MCF 10A (cell line): ENCODE results near the gene WDR5. TPM values are rescaled to one million over a fixed set of nuclear protein-coding genes. Genes with fewer than 3 reads are reported as not detected.

Source experiments
- BruUV-seq: library from RNA; stranded (reverse); fragments of 400-500 nt; replicated peaks from 2 replicates; lab custom pipeline; 2021; lab: Mats Ljungman, UMichigan
- CTCF ChIA-PET: fragments of 300-600 bp; sonication (Branson Sonifier 250); formaldehyde crosslinking; extraction: SDS; loops from one replicate; lab custom pipeline; 2021; ENCODE audit warnings: antibody characterized with exemption, inconsistent platforms; lab: Yijun Ruan, JAX
- POLR2A ChIA-PET: fragments of 300-600, 350-650 bp; sonication (Branson Sonifier 250); formaldehyde crosslinking; extraction: SDS; loops from one replicate; lab custom pipeline; 2020; ENCODE audit warnings: antibody characterized with exemption, inconsistent platforms; lab: Yijun Ruan, JAX
- DNase-seq: peaks from one replicate; pipeline ENCODE4 v3.0.0-alpha.2; 2018; ENCODE audit not compliant: unreplicated experiment
- H3K27ac Mint-ChIP-seq: one replicate; pipeline ENCODE4 v1.8.0; 2022; ENCODE audit warnings: mild to moderate bottlenecking, low read depth, mixed read lengths; ENCODE audit not compliant: unreplicated experiment
- H3K27me3 Mint-ChIP-seq: one replicate; pipeline ENCODE4 v1.8.0; 2022; ENCODE audit warnings: mixed read lengths; ENCODE audit not compliant: insufficient read depth, unreplicated experiment
- H3K36me3 Mint-ChIP-seq: one replicate; pipeline ENCODE4 v1.8.0; 2022; ENCODE audit warnings: mild to moderate bottlenecking, moderate library complexity, mixed read lengths; ENCODE audit not compliant: insufficient read depth, unreplicated experiment
- H3K4me1 Mint-ChIP-seq: one replicate; pipeline ENCODE4 v1.8.0; 2022; ENCODE audit warnings: mixed read lengths; ENCODE audit not compliant: insufficient read depth, unreplicated experiment
- H3K4me3 Mint-ChIP-seq: one replicate; pipeline ENCODE4 v1.8.0; 2022; ENCODE audit warnings: mild to moderate bottlenecking, moderate library complexity, mixed read lengths; ENCODE audit not compliant: unreplicated experiment
- H3K9me3 Mint-ChIP-seq: one replicate; pipeline ENCODE4 v1.8.0; 2022; ENCODE audit warnings: mixed read lengths; ENCODE audit not compliant: unreplicated experiment
- intact Hi-C: fragments of 100-400 bp; cut with micrococcal nuclease; formaldehyde crosslinking; loops from 2 replicates; pipeline ENCODE4 v1.14.1; 2022
- total RNA-seq: library from RNA; stranded (reverse); gene quantifications from 2 replicates; pipeline ENCODE4 v1.2.3, GENCODE V29; 2022
- TF ChIP-seq, protein P1 (sequence below): fragments of 200-600 bp; IDR thresholded peaks from one replicate; pipeline ENCODE4 v1.8.0; 2022; ENCODE audit warnings: antibody characterized with exemption, mild to moderate bottlenecking; ENCODE audit not compliant: unreplicated experiment

WDR5 gene
- total RNA-seq, 1 experiment from 2014 or later = 43.8 TPM

GRCh38 chr9:134149380-134149779, 13.5 kb downstream of the WDR5 start:
- TF ChIP-seq, protein P1, sequence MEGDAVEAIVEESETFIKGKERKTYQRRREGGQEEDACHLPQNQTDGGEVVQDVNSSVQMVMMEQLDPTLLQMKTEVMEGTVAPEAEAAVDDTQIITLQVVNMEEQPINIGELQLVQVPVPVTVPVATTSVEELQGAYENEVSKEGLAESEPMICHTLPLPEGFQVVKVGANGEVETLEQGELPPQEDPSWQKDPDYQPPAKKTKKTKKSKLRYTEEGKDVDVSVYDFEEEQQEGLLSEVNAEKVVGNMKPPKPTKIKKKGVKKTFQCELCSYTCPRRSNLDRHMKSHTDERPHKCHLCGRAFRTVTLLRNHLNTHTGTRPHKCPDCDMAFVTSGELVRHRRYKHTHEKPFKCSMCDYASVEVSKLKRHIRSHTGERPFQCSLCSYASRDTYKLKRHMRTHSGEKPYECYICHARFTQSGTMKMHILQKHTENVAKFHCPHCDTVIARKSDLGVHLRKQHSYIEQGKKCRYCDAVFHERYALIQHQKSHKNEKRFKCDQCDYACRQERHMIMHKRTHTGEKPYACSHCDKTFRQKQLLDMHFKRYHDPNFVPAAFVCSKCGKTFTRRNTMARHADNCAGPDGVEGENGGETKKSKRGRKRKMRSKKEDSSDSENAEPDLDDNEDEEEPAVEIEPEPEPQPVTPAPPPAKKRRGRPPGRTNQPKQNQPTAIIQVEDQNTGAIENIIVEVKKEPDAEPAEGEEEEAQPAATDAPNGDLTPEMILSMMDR = no peak
- peaks cover 82% of the 10 kb centered on the region for H3K36me3 Mint-ChIP-seq
- H3K4me1 Mint-ChIP-seq = no peaks in the 10 kb centered on the region
- H3K27me3 Mint-ChIP-seq = no peaks in the 10 kb centered on the region
- no peak overlapping the region for H3K27ac Mint-ChIP-seq
- H3K9me3 Mint-ChIP-seq = no peaks in the 10 kb centered on the region
- POLR2A ChIA-PET = no interaction called here
- DNase-seq = no peak
- no TSS peak for BruUV-seq
- intact Hi-C loops = no loop called here
- CTCF ChIA-PET = no interaction called here
- H3K4me3 Mint-ChIP-seq = no peak overlapping the region

DNA sequence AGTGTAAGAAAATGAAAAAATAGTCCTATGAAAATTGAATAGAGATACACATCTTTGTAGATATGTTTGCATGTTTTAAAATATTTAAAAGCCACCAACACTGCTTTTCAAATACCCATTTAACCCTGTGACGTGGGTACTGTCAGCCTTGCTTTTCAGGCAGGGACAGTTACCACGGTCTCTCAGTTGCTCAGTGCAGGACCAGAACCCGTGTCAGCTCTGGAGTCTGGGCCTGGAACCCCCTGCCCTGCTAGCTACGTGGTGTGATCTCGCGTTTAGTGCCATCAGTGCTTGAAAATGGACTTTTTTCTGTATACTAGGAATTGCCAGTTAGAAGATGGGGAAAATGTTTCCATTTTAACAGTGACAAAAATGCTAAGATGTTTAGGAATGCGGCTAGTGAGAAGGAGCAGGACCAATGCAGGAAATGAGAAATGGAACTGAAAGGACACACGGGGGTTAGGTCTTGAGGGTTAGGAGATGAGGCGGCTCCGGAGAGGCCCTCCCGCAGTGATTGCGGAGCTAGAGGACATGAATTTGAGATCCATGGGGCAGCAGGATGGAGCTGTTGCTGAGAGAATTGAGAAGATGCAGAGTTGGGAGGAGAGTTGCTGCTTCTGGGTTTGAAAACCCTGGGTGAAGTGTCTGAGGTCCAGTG, 14.8 kb downstream of the WDR5 start:
- ChIA-PET CTCF (no interaction called here), POLR2A (no interaction called here)
- DNase-seq = no peak
- H3K9me3 Mint-ChIP-seq = no peaks in the 10 kb centered on the region
- intact Hi-C loops = no loop called here
- H3K27me3 Mint-ChIP-seq = no peaks in the 10 kb centered on the region
- H3K4me3 Mint-ChIP-seq = no peak overlapping the region
- no peak overlapping the region for H3K27ac Mint-ChIP-seq
- no TSS peak for BruUV-seq
- H3K36me3 Mint-ChIP-seq = peaks cover 84% of the 10 kb centered on the region
- TF ChIP-seq, protein P1 = no peak
- H3K4me1 Mint-ChIP-seq = no peaks in the 10 kb centered on the region

- intact Hi-C loops = no loop called here
- H3K4me1 Mint-ChIP-seq = no peaks in the 10 kb centered on the region
- no peaks in the 10 kb centered on the region for H3K9me3 Mint-ChIP-seq
- no TSS peak for BruUV-seq
- TF ChIP-seq, protein P1 = no peak
- H3K27ac Mint-ChIP-seq = no peak overlapping the region
- peaks cover 86% of the 10 kb centered on the region for H3K36me3 Mint-ChIP-seq
- DNase-seq = no peak
- H3K27me3 Mint-ChIP-seq = no peaks in the 10 kb centered on the region
- ChIA-PET CTCF (no interaction called here), POLR2A (no interaction called here)
- no peak overlapping the region for H3K4me3 Mint-ChIP-seq
These were observed 16.2 kb downstream of the WDR5 start for GRCh38 chr9:134152022-134152448.

DNA sequence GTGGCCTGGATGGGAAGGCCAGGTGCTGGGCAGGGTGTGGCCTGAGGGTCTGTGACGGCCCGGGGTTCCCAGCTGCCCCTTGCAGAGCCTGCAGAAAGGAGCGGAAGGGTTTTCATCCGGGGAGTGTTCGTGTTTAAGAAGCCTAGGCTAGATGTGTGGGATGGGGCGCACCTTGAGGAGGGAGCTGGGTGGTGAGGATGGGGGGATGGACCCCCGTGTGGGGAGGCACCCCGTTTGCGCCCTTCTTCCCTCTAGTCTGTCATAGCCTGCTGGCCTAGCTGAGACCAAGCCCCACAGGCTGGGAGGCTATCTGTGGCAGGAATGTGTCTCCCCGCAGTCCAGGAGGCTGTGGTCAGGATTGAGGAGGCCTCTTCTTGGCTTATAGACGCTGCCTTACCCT, 16.6 kb downstream of the WDR5 start:
- no peaks in the 10 kb centered on the region for H3K4me1 Mint-ChIP-seq
- no peak for DNase-seq
- ChIA-PET CTCF (no interaction called here), POLR2A (no interaction called here)
- intact Hi-C loops = no loop called here
- TF ChIP-seq, protein P1 = no peak
- no TSS peak for BruUV-seq
- no peaks in the 10 kb centered on the region for H3K27me3 Mint-ChIP-seq
- peaks cover 82% of the 10 kb centered on the region for H3K36me3 Mint-ChIP-seq
- no peak overlapping the region for H3K4me3 Mint-ChIP-seq
- H3K9me3 Mint-ChIP-seq = no peaks in the 10 kb centered on the region
- no peak overlapping the region for H3K27ac Mint-ChIP-seq
